Activated CD4-positive, alpha-beta T cell treated with anti-CD3 and anti-CD28 coated beads, Interleukin-2, Interleukin-4, amounts not matched to agents 100 ng/mL and 50 ng/mL, durations not matched to agents 16 hours and 8 hours (primary cell): ENCODE results near the gene UBE3B.

Source experiments
- DNase-seq: peaks from one replicate; pipeline ENCODE4 v3.0.0-alpha.2; 2020; ENCODE audit warnings: low spot score

Gene UBE3B

DNA sequence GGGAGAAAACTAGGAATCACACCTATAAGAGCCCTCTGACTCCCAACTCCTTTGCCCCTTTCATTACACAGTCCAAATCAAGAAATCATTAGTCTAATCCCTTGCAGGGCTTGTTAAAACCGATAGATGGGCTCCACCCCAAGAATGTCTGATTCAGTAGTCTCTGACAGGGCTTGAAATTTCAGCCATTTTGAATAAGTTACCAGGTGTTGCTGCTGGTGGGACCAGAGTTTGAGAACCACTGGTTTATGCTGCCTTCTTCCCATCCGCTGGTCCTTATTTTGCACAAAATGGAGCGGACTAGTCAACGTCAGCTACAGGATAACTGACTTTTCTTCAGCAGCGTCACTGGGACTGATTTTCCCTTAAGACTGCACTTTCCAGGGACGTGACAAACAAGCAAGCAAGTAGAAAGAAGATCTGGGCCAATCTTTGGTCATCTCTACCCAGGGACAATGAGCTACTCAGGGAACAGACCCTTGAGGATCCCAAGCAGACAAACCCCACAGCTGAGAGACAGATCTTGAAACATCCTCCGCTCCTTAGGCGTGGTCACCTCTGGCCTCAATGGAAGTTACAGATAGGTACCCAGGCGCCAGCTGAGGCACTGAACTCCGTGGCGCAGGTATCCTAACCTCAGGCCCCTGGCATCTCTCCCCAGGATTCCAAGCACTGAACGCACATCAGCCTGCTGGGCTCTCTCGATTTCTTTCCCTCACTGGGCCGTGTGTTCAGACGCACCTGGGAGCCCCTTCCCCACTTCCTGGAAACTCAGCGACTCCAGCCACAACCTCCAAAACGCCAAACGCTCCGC lies 1.2 kb upstream of the UBE3B start:
- no peak for DNase-seq

- no peak for DNase-seq
Observed at GRCh38 chr12:109476807-109477184, 638 bp upstream of the UBE3B start.

DNA sequence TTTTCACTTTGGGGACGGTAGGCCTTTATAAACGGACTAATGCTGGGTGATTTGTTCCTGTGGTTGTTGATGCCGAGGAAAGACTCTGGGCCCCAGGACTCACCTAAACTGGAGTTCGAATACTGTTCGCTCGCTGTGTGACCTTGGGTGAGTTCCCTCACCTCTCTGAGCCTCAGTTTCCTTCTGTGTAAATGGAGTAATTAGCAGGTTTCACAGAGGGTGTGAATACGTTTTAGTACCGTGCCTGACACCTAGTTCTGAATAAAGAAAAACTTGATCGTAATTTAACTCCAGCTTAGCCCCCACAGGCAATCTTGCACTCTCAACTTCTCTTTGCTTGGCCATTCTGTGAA lies 505 bp downstream of the UBE3B start:
- no peak for DNase-seq

DNA sequence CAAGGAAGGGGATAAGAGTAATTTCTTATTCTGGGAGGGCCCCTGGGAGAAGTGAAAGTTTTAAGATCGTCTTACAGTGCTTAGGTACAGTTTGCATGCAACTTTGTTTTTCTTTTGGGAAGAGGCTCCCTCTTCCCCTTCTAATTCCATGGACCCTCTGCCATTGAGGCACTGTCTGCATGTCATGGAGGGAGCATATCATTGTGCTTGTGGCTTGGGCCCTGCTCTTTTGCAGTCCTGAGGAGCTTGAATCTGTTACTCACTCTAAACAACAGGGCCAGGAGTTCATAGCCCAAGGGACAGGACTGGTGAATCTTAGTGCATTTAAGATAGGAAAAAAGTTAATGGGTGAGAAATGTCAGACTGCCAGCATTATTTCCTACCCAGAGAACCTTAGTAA lies 2.3 kb downstream of the UBE3B start:
- no peak for DNase-seq

- DNase-seq, result no peak
Observed at GRCh38 chr12:109480356-109480755, 2.9 kb downstream of the UBE3B start.

DNA sequence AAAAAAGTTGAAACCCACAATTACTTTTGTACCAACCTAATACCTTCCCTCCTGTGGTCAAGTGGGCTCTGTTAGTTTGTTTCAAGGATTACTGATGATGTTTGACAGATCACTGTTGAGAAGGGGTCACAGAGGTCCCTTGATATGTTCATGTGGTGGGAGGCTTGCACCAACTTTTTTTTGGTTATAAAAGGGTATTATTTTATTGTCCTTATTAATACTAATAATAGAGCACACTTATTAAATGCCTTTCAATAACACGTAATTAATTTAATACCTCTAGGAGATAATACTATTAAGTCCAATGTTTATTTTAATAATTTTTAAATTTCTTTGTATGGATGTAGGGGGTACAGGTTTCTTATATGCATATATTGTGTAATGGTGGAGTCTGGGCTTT lies 4.4 kb downstream of the UBE3B start:
- DNase-seq, result no peak

DNA sequence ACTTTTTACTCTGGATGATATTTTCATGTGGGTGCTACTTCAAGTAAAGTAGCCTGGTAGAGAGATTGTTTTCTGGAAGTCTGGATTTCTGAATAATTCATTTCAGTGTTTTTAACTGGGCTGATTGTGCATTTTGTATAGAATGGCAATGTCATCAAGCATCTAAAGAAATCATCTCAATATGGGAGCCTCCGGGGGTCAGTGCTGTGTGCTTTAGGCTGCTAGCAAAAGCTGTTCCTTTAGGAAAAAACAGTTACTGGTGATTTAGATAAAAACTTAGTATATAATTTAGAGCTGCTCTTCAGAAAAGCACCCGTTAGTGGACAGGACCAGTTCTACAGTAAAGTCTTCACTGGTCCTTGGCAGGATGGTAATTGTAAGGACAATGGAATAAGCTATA lies 5.1 kb downstream of the UBE3B start:
- DNase-seq, result no peak

GRCh38 chr12:109482894-109483293 lies 5.5 kb downstream of the UBE3B start:
- DNase-seq, result no peak

- DNase-seq, result no peak
Observed at GRCh38 chr12:109483346-109483745, 5.9 kb downstream of the UBE3B start.

DNA sequence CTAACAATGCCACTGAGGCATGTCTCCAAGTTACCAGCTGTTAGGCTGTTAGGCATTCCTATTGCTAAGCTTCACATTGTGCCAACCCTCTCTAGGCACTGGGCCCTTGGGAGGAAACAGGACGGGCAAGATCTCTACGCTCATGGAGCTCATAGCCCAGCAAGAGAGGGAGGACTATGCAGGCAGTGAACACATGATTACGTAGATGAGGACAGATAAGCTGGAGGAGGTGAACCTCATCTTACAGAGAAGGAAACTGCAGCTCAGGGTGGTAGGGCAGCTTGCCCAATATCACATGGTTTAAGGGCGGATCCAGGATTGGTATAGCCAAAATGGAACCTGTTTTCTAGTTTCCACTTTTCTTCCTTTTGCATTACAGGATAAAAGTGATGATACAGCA lies 7.8 kb downstream of the UBE3B start:
- no peak for DNase-seq

DNA sequence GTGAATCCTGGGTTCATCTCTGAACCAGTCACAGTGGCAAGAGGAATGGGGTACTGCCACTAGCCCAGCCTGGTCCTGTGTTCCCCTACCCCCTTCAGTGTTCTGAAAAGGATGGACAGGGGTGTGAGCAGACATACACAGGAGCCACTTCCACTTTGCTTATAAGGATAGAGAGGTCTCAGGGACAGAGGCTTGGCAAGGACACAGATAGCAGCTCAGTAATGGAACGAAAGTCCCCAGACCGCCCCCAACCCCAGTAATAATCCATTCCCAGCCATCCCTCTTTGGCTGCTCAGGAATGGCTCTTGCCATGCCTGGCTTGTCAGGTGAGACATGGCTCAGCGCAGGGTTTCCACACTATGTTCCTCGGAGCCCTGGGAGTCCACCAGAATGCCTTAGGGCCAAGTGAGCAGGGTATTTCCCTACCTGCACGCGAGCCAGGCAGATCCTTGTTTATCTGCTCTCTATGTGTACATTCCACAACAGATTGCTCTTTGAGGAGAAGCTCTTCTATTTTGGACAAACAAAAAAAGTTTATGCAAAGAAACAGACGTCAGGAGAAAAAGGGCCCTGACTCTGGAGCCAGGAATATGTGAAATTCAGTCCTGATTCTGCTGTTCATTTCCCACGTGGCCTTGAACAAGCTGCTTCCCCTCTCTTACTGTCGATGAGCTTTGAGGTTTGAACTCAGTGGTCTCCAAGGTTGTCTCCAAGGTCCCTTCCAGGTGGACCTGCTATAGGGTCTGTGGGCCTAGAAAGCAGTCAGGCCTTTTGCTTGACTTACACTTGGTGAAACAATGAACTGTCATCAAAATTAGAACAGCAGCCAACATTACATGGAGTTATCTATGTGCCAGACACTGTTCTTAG lies 10.0 kb downstream of the UBE3B start:
- DNase-seq, result no peak

- DNase-seq, result no peak
Observed at GRCh38 chr12:109488051-109488665, 10.7 kb downstream of the UBE3B start.

DNA sequence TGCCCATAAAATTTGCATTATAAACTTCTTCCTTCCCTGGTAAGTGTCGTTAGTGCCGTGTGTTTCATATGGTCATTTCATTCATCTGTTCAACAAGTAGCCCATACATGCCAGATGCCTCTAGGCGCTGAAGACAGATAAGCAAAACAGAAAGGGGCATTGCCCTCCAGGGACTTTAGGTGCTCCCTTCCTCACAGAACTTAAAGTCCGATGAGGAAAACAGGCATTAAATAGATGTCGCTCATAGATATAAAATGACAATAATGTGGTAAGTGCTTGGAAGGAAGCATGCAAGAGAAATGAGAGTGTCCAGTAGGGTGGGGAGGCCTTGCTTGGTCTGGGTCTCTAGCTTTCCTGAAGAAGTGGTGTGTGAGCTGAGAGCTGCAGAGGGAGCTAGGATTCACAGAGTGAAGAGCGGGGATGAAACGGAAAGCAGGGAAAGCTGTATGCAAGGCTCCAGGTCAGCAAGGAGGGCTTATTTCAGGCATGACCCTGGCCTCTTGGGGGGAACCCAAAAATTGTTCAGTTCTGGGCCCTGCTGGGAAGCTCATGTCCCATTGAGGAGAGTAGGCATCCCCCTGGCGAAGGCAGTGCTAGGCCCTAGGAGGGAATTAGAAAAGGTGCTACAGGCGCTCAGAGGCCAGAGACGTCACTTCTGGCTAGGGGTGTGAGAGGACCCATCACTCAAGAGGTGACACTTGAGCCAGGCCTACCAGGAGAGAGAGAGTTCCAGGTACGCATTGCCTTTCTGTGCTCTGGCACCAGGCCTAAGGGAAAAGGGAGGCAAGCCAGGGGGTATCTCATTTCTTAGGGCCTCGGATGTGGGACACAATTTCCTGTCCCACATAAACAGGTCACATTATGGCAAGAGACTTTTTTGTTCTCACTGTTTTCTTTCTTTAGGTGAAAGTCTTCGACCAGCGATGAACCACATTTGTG lies 11.9 kb downstream of the UBE3B start:
- no peak for DNase-seq

- DNase-seq, result no peak
Observed at GRCh38 chr12:109489955-109490565, 12.6 kb downstream of the UBE3B start.

GRCh38 chr12:109491671-109492070 lies 14.2 kb downstream of the UBE3B start:
- no peak for DNase-seq

- no peak for DNase-seq
Observed at GRCh38 chr12:109492371-109492770, 14.9 kb downstream of the UBE3B start.

DNA sequence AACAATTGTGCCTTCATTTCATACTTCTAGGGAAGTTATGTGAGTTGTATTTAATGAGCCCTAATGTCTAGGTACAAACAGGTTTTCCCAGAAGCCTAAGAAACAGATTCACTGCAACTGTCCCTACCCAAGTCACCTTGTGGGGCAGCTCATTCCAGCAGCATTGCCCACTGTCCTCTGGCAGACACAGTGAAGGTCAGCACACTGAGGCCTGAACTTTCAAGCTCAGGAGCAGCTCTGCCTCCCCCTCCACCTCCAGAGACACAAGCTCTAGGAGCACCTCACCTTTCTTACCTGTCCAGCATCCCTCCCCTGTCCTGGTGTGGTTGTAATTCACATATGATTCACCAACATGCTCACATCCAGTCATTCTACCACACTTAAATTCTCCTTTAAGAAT lies 15.7 kb downstream of the UBE3B start:
- no peak for DNase-seq

GRCh38 chr12:109493938-109494337 lies 16.5 kb downstream of the UBE3B start:
- DNase-seq, result no peak

DNA sequence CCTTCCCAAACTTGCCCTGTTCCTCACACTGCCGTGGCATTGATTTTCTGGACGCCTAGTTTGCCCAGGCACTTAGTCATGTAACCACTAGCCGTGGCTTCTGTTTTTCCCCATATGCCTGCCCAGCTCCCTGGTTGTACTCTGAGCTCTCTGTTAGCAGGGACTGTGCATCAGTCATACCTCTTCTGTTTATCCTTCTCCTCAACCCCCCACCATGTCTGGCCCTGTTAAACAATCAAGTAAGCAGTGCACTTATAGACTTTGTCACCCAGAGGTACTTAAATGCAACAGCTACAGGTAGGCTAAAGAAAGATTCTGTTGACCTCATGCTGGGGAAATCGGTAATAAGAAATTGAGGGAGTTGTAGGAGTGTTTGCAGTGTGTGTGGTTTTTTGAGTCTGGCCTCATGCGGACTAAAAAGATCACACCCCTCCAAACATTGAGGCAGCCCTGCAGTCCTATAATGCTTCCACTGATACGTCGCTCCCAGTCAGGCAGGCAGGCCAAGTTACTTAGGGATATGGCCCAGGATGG lies 17.0 kb downstream of the UBE3B start:
- DNase-seq, result no peak

- no peak for DNase-seq
Observed at GRCh38 chr12:109495012-109495411, 17.6 kb downstream of the UBE3B start.

GRCh38 chr12:109496306-109496705 lies 18.9 kb downstream of the UBE3B start:
- no peak for DNase-seq
